GM19239 (cell line): ENCODE measurements around the gene USO1.
"Not testable (repeated sequence)": the region's sequence is repeated elsewhere in the genome, so short reads cannot be mapped to it uniquely, and the experiment has no call there.

Experiments
- DNase-seq: peaks from one replicate; pipeline ENCODE4 v3.0.0; 2011; ENCODE audit warnings: low spot score; ENCODE audit not compliant: insufficient read length
- FAIRE-seq: peaks from 2 replicates; lab custom pipeline; 2011; peaks lifted over from hg19 to GRCh38; lab: Jason Lieb, UNC

USO1 gene

GRCh38 chr4:75742451-75742850 lies 18.1 kb downstream of the USO1 start:
- FAIRE-seq (no peak), DNase-seq (no peak)

- DNase-seq = no peak
- no peak for FAIRE-seq
Measured at GRCh38 chr4:75745161-75745560, 20.8 kb downstream of the USO1 start.

GRCh38 chr4:75745721-75746199 lies 21.4 kb downstream of the USO1 start:
- DNase-seq (no peak), FAIRE-seq (no peak)

GRCh38 chr4:75752637-75753036 lies 28.3 kb downstream of the USO1 start:
- DNase-seq (no peak), FAIRE-seq (no peak)

- FAIRE-seq (no peak), DNase-seq (no peak)
Measured at GRCh38 chr4:75769036-75769435, 44.7 kb downstream of the USO1 start.

- no peak for DNase-seq
- no peak for FAIRE-seq
Measured at GRCh38 chr4:75771607-75772006, 47.2 kb downstream of the USO1 start.

GRCh38 chr4:75777589-75777988 lies 53.2 kb downstream of the USO1 start:
- FAIRE-seq (peak; percentile 85), DNase-seq (no peak)

DNA sequence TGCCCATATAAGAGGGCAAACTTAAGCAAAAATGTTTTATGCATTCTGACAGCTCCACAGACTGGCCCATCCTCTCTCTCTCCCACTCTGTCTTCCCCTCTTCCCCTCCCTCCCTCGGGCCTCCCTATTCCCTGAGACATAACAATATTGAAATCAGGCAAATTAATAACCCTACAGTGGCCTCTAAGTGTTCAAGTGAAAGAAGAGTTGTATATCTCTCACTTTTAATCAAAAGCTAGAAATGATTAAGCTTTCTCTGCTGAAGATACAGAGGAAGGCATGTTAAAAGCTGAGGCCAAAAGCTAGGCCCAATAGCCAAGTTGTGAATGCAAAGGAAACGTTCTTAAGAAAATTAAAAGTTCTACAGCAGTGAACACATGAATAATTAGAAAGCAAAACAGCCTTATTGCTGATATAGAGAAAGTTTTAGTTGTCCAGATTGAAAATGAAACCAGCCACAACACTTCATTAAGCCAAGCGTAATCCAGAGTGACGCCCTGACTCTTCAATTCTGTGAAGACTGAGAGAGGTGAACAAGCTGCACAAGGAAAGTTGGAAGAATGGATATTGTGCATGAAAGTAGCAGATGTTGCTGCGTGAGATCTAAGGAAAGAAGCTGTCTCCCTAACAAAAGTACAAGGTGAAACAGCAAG lies 54.9 kb downstream of the USO1 start:
- DNase-seq (no peak), FAIRE-seq (peak; percentile 53)

GRCh38 chr4:75781305-75781704 lies 56.9 kb downstream of the USO1 start:
- DNase-seq (no peak), FAIRE-seq (no peak)

DNA sequence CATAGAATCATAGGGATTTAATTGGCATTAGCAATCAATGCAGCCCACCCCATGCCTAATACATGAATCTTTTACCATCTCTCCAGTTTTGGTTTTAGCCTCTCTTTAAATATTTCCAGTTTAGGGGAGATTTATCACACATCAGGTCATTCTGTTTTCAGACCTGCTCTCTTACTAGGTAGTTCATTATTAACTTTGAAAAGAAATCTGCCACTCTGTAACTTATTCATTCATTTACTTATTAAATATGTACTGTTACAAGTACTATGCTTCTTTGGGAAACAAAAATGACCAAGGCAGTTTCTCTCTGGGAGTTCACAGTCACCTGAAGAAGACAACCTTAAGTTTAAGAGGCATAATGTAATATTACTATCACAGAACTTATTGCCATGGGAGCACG lies 62.1 kb downstream of the USO1 start:
- no peak for FAIRE-seq
- DNase-seq = no peak

DNA sequence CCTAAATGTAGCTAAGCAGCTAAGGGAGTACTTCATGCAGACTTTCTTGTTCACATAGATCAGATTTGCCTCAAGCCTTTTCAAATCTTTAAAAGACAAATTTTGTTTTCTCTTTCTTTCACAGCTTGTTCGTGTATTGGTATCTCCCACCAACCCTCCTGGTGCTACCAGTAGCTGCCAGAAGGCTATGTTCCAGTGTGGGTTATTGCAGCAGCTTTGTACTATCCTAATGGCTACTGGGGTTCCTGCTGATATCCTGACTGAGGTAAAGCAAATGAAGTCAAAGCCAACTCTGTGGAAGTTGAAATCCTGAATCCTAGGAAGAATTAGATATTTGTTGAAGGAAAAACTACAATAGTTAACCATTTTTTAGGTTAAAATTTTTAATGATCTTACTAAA lies 62.6 kb downstream of the USO1 start:
- DNase-seq (no peak), FAIRE-seq (peak; percentile 74)

DNA sequence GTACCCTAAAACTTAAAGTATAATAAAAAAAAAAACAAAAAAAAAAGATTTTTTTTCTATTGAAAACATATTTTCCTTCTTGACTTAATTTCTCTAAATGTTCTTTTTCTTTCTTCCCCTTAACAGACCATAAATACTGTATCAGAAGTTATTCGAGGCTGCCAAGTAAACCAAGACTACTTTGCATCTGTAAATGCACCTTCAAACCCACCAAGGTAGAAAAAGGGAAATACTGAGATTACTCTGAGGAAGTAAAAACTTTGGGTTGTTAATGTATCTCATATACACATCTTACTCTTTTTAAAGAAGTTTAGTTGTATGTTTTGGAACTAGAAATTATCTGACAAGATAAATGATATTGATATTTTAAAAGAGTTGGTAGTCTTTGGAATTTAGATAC lies 65.6 kb downstream of the USO1 start:
- FAIRE-seq = no peak
- DNase-seq = no peak

DNA sequence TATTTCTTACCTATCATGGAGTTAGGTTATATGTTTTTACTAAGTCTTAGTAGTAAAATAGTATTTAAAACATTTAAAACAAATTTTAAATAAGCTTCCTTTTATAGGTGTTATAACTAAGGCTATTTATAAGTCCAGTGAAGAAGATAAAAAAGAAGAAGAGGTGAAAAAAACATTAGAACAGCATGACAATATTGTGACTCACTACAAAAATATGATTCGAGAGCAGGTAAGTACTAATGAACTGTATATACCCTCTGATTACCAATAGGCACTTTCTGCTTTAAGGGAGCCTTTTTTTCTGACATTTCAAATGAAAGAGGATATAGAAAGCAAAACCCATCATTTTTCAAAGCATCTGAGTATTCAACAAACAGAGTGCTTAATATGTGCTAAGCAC lies 76.6 kb downstream of the USO1 start:
- DNase-seq (no peak), FAIRE-seq (no peak)

DNA sequence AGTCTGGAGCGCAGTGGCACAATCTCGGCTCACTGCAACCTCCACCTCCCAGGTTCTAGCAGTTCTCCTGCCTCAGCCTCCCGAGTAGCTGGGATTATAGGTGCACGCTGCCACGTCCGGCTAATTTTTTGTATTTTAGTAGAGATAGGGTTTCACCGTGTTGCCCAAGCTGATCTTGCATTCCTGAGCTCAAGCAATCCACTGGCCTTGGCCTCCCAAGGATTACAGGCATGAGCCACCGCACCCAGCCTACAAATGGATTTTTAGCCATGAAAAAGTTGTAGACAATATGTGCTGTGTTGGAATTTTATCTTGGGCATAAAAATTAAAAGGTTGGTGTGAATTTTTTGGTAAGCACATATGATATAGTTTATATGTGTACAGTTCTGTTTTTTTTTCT lies 81.7 kb downstream of the USO1 start:
- DNase-seq, FAIRE-seq: not testable (repeated sequence)

GRCh38 chr4:75817901-75818300 lies 93.5 kb downstream of the USO1 start:
- DNase-seq = no peak
- no peak for FAIRE-seq

DNA sequence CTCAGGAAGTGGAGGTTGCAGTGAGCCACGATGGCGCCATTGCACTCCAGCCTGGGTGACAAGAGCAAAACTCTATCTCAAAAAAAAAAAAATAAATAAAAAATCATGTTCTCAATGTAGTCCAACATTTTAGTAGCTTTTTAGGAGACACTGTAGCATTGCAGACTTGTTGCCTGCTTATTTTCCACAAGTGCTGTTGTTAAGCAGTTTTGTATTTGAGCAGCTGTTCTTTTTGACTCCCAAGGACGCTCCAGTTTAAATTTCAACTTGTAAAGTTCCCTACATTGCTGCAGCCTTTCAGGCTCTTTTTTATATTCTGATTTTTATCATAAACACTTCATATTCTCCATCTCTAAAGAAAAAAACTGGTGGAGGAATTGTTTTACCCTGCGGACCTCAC lies 94.7 kb downstream of the USO1 start:
- no peak for FAIRE-seq
- DNase-seq = no peak

DNA sequence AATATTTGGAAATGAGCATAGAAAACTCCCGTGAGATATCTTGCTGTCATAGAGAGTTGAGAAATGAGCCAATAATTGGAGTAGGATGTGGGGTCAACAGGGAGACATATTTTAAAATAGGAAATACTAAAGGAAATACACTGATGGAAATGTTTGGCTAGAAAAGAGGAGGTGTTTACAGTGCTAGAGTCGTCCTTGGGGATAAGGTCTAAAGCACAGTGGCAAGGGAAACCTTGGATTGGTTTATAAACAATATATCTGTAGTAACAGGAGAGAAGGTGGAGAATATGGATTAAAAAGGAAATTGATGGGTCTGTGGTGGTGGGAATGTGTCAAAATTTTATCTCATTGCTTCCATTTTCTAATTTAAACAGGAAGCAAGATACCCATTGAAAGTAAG lies 95.8 kb downstream of the USO1 start:
- DNase-seq (no peak), FAIRE-seq (no peak)

GRCh38 chr4:75820676-75821075 lies 96.3 kb downstream of the USO1 start:
- FAIRE-seq (no peak), DNase-seq (no peak)

- DNase-seq = no peak
- FAIRE-seq = no peak
Measured at GRCh38 chr4:75821216-75821615, 96.8 kb downstream of the USO1 start.

DNA sequence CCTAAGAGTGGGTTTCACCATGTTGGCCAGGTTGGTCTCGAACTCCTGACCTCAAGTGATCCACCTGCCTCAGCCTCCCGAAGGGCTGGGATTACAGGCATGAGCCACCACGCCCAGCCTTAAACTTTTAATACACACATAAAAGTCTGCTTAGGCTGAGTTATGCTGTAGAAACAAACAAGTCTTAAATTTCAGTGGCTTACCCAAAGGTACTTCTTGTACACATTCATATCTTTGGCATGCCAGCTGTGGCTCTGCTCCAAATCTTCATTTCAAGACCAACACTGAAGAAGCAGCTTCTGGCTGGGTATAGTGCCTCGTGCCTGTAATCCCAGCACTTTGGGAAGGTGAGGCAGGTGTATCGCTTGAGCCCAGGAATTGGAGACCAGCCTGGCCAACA lies 97.6 kb downstream of the USO1 start:
- no peak for DNase-seq
- no peak for FAIRE-seq

GRCh38 chr4:75822416-75822815 lies 98.0 kb downstream of the USO1 start:
- DNase-seq (no peak), FAIRE-seq (no peak)

DNA sequence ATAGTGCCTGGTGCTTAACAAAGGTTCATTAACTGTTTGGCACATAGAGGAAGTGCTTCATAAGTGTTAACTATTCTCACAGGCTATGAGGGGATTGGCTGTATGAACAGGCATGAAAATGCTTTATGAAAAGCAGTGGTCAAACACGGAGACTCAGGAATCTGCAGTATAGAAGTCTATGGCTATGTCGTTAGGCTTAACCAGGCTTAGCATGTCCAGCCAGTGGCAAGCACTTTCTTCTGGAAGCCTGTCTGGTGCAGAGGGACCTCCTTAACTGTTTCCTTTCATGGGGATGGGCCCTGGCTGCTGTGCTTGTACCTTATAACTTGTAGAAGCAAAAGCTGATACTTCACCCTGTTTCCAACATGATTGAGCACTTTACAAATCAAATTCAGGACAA lies 99.4 kb downstream of the USO1 start:
- FAIRE-seq = no peak
- DNase-seq = no peak

- no peak for DNase-seq
- no peak for FAIRE-seq
Measured at GRCh38 chr4:75830906-75831305, 106.5 kb downstream of the USO1 start.
